GM12878 (cell line): Measurements from ENCODE around the gene PYM1. TPM values are rescaled to one million over a fixed set of nuclear protein-coding genes. Genes with fewer than 3 reads are reported as not detected.

ENCODE experiments used
- ATAC-seq: fragments of 200-7000 bp; cut with Tn5 transposase; 3 replicates; pipeline ENCODE4 v1.9.1; 2020; ENCODE audit warnings: mild to moderate bottlenecking, moderate library complexity
- BruUV-seq: library from RNA; stranded (reverse); fragments of 400-500 nt; replicated peaks from 2 replicates; lab custom pipeline; 2021; lab: Mats Ljungman, UMichigan
- CTCF ChIA-PET: fragments of 300-600 bp; sonication (Branson Sonifier 250); formaldehyde crosslinking; extraction: SDS; loops from one replicate; lab custom pipeline; 2021; ENCODE audit warnings: inconsistent platforms; lab: Yijun Ruan, JAX
- POLR2A ChIA-PET: fragments of 350-600 bp; formaldehyde crosslinking; extraction: SDS; loops from one replicate; lab custom pipeline; 2021; ENCODE audit warnings: inconsistent platforms; lab: Charles Lee
- RAD21 ChIA-PET: fragments of 300-600 bp; sonication (Branson Sonifier 250); formaldehyde crosslinking; loops from one replicate; lab custom pipeline; 2023; ENCODE audit warnings: antibody characterized with exemption; ENCODE audit not compliant: unreplicated experiment; lab: Charles Lee
- SMC1A ChIA-PET: fragments of 300-600 bp; sonication (Branson Sonifier 250); formaldehyde crosslinking; loops from one replicate; lab custom pipeline; 2023; ENCODE audit not compliant: unreplicated experiment, uncharacterized antibody; lab: Charles Lee
- DNase-seq: peaks from one replicate; pipeline ENCODE4 v3.0.0-alpha.2; 2011; ENCODE audit warnings: low read depth, low spot score
- FAIRE-seq: peaks from 3 replicates; lab custom pipeline; 2011; peaks lifted over from hg19 to GRCh38; lab: Jason Lieb, UNC
- H2AFZ ChIP-seq: 2 replicates; pipeline ENCODE4 v1.6.0; 2011; ENCODE audit warnings: low read depth, low read length, control low read depth; ENCODE audit not compliant: control insufficient read depth
- H3K27ac ChIP-seq: 2 replicates; pipeline ENCODE4 v1.5.1; 2011; ENCODE audit warnings: control low read depth; ENCODE audit not compliant: control insufficient read depth, insufficient read depth
- H3K27me3 ChIP-seq, 2 experiments: replicated peaks in 1 of 2; 2 replicates each; pipeline versions ENCODE4 v1.6.0 to v1.6.1; 2011; ENCODE audit warnings: low read length in 1 of 2; ENCODE audit not compliant: control insufficient read depth in 2 of 2, insufficient read depth in 2 of 2
- H3K36me3 ChIP-seq, 2 experiments: 2 replicates each; pipeline ENCODE4 v1.5.1; 2011; ENCODE audit warnings: low read length in 1 of 2; ENCODE audit not compliant: control insufficient read depth in 2 of 2, insufficient read depth in 2 of 2
- H3K4me1 ChIP-seq: 2 replicates; pipeline ENCODE4 v1.6.1; 2011; ENCODE audit warnings: mild to moderate bottlenecking, low read length, moderate library complexity, mixed read lengths; ENCODE audit not compliant: control insufficient read depth, insufficient read depth
- H3K4me2 ChIP-seq: 2 replicates; pipeline ENCODE4 v1.6.0; 2011; ENCODE audit warnings: control low read depth; ENCODE audit not compliant: control insufficient read depth, insufficient read depth
- H3K4me3 ChIP-seq: fragments of 200-600 bp; sonication (generic); 2 replicates; pipeline ENCODE4 v1.5.1; 2016
- H3K79me2 ChIP-seq: 2 replicates; pipeline ENCODE4 v1.6.0; 2011; ENCODE audit warnings: low read length; ENCODE audit not compliant: control insufficient read depth, insufficient read depth
- H3K9ac ChIP-seq: 2 replicates; pipeline ENCODE4 v1.8.0; 2011; ENCODE audit warnings: low read length, control low read depth, mixed read lengths; ENCODE audit not compliant: control insufficient read depth, insufficient read depth
- H3K9me3 ChIP-seq: replicated peaks from 3 replicates; pipeline ENCODE4 v1.5.1; 2011; ENCODE audit warnings: mild to moderate bottlenecking, low read length; ENCODE audit not compliant: control insufficient read depth, insufficient read depth
- H4K20me1 ChIP-seq: 2 replicates; pipeline ENCODE4 v1.6.0; 2011; ENCODE audit not compliant: control insufficient read depth, insufficient read depth
- ATF7 ChIP-seq: fragments of 450-650 bp; IDR thresholded peaks from 2 replicates; pipeline ENCODE4 v1.6.1; 2016; ENCODE audit warnings: low read depth, mild to moderate bottlenecking
- ETV6 ChIP-seq, 2 experiments: fragments of 450-650 bp in 1 of 2; IDR thresholded peaks in 1 of 2; conservative IDR thresholded peaks in 1 of 2; 2 replicates each; pipeline ENCODE4 v1.6.1; 2014; ENCODE audit warnings: antibody characterized with exemption in 1 of 2, borderline replicate concordance in 1 of 2, low read depth in 1 of 2, mild to moderate bottlenecking in 1 of 2, moderate library complexity in 1 of 2
- NFYA ChIP-seq: IDR thresholded peaks from 2 replicates; pipeline ENCODE4 v1.6.1; 2011; ENCODE audit warnings: low read depth, mild to moderate bottlenecking, low read length, improper control_type of control experiment, borderline replicate concordance
- RFX5 ChIP-seq: IDR thresholded peaks from 2 replicates; pipeline ENCODE4 v1.6.1; 2011; ENCODE audit warnings: low read depth, low read length, improper control_type of control experiment
- SMC3 ChIP-seq: IDR thresholded peaks from 2 replicates; pipeline ENCODE4 v1.6.1; 2011; ENCODE audit warnings: low read length, improper control_type of control experiment, borderline replicate concordance
- SREBF1 ChIP-seq: IDR thresholded peaks from 2 replicates; pipeline ENCODE4 v1.6.1; 2012; ENCODE audit warnings: mild to moderate bottlenecking, low read length
- ZNF207 ChIP-seq: fragments of 450-650 bp; IDR thresholded peaks from 2 replicates; pipeline ENCODE4 v1.6.1; 2014; ENCODE audit warnings: antibody characterized with exemption, mild to moderate bottlenecking, borderline replicate concordance
- WGBS: methylation state at CpG from one replicate; pipeline ENCODE4 v1.1.6; 2016; ENCODE audit warnings: low lambda C conversion rate; ENCODE audit not compliant: insufficient replicate concordance, insufficient coverage; ENCODE audit errors: missing lambda C conversion rate; 5-methylcytosine and 5-hydroxymethylcytosine counted together
- in situ Hi-C: fragments of 300-500 bp; cut with MboI; formaldehyde crosslinking; loops from 9 replicates; pipeline ENCODE4 v1.14.3; 2018; ENCODE audit warnings: mixed read lengths
- intact Hi-C: fragments of 100-400 bp; cut with micrococcal nuclease; formaldehyde crosslinking; loops from one replicate; pipeline ENCODE4 v1.14.2; 2022; ENCODE audit not compliant: unreplicated experiment
- polyA plus RNA-seq, 11 experiments: library from polyadenylated mRNA; depleted of rRNA in 4 of 11; unstranded in 6 of 11; stranded (reverse) in 5 of 11; fragments of >200 nt; fragmentation: Nextera tagmentation in 4 of 11; fragmentation: Illumina TruSeq in 1 of 11; extraction: Ambion mirVana in 4 of 11; extraction: Trizol in 1 of 11; gene quantifications; 1 replicate in 1 of 11; 2 replicates in 10 of 11; pipeline versions ENCODE4 v1.2.1 to v1.2.3, GENCODE V29; 2011 to 2016; ENCODE audit warnings: inconsistent platforms in 2 of 11, missing spikeins in 2 of 11, low read depth in 1 of 11
- total RNA-seq, 4 experiments: library from RNA; depleted of rRNA in 3 of 4; stranded (reverse); fragments of >200 nt in 3 of 4; fragmentation: Illumina TruSeq in 1 of 4; extraction: Trizol in 1 of 4; gene quantifications; 2 replicates each; pipeline versions ENCODE4 v1.2.1 to v1.2.3, GENCODE V29; 2013 to 2021
- TF ChIP-seq, protein P1 (sequence below): fragments of 450-650 bp; IDR thresholded peaks from 2 replicates; pipeline ENCODE4 v1.6.1; 2014; ENCODE audit warnings: mild to moderate bottlenecking

PYM1 gene
- total and polyA plus RNA-seq, 10 of the 15 experiments (the other 5 are each of a cell fraction or from before 2014, with no cell fraction given), result 33.9 to 93.4 (median 55.8) TPM

DNA sequence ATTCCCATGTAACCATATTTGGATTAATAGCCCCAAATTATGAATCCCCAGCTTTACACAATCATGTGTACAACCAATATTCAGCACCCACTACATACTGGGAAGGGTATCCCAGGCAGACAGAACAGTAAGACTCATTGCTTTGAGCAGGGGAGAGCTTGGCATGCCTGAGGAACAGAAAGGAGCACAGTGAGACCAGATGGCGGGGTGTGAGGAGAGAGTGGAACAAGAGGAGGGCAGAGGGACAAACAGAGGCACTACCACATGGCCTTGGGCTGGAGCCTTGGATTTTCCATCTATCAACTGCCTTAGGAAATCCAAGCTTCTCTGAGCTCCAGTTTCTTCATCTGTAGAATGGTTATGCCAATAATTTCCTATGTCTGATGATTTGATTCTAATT, 7.1 kb upstream of the PYM1 start:
- POLR2A ChIA-PET, result interaction anchor here (1.0 to 3.9 kb wide), 3 partner anchors 117 to 196 kb away, joined by 4 to 18 read pairs (median 4); partner anchors contain the start of genes GDF11, ORMDL2 and SARNP
- H3K4me1 ChIP-seq, result peaks cover 10% of the 10 kb centered on the region
- in situ Hi-C loops, result no loop called here

More for the DNA sequence above, 7.1 kb upstream of the PYM1 start:
- Histone ChIP-seq H3K36me3 (peaks cover 0 to 20% of the 10 kb centered on the region in 2 experiments; a peak in 3 of 4 replicates), H4K20me1 (no peaks in the 10 kb centered on the region), H2AFZ (no peak overlapping the region), H3K4me3 (no peak overlapping the region), H3K27me3 (no peaks in the 10 kb centered on the region), H3K9ac (no peak overlapping the region), H3K27ac (no peak overlapping the region), H3K9me3 (no peaks in the 10 kb centered on the region), H3K79me2 (peaks cover 18% of the 10 kb centered on the region), H3K4me2 (no peak overlapping the region)
- intact Hi-C loops, result no loop called here
- RAD21 ChIA-PET, result interaction anchor here (0.8 to 0.9 kb wide), 2 partner anchors 23 to 197 kb away, joined by 3 read pairs; no protein-coding TSS in a partner anchor
- WGBS, result 92% methylated on average over 1 of the region's 1 CpG
- DNase-seq (no peak), FAIRE-seq (no peak), ATAC-seq (no peak)
- BruUV-seq, result no TSS peak
- CTCF ChIA-PET, result interaction anchor here (0.6 to 4.5 kb wide), 5 partner anchors 8 to 196 kb away, joined by 3 to 20 read pairs (median 4); no protein-coding TSS in a partner anchor
- SMC1A ChIA-PET, result interaction anchor here (1.2 to 3.4 kb wide), 7 partner anchors 11 to 117 kb away, joined by 3 to 12 read pairs (median 6); partner anchors contain the start of genes DNAJC14, ORMDL2, RAB5B and SARNP
- no peak for TF ChIP-seq SREBF1
- no peak for TF ChIP-seq RFX5
- TF ChIP-seq SMC3, result no peak
- TF ChIP-seq NFYA, result no peak
- no peak for TF ChIP-seq ETV6 (conservative IDR thresholded peaks at IDR 0.05 in 1 of 2, IDR thresholded peaks at IDR 0.05 in 1 of 2; ENCODE audit: borderline replicate concordance in 1 of 2, low read depth in 1 of 2)
- no peak for TF ChIP-seq ATF7
- TF ChIP-seq, protein P1, sequence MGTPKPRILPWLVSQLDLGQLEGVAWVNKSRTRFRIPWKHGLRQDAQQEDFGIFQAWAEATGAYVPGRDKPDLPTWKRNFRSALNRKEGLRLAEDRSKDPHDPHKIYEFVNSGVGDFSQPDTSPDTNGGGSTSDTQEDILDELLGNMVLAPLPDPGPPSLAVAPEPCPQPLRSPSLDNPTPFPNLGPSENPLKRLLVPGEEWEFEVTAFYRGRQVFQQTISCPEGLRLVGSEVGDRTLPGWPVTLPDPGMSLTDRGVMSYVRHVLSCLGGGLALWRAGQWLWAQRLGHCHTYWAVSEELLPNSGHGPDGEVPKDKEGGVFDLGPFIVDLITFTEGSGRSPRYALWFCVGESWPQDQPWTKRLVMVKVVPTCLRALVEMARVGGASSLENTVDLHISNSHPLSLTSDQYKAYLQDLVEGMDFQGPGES, result no peak
- TF ChIP-seq ZNF207, result no peak
